Gastroesophageal sphincter (tissue), 3 donors: ENCODE results near the gene TSHB.

Experiments used
- EP300 ChIP-seq: sonication (generic); formaldehyde crosslinking; IDR thresholded peaks from one replicate; pipeline ENCODE4 v1.6.1; 2017; ENCODE audit warnings: antibody characterized with exemption, mild to moderate bottlenecking
- TF ChIP-seq, protein P1 (sequence below), 4 experiments: fragments of 200-600 bp in 2 of 4; fragments of 450-650 bp in 2 of 4; sonication (generic) in 1 of 4; IDR thresholded peaks; one replicate each; pipeline ENCODE4 v1.5.1; 2017 to 2019; ENCODE audit warnings: antibody characterized with exemption in 4 of 4, mild to moderate bottlenecking in 2 of 4, moderate library complexity in 2 of 4

DNA sequence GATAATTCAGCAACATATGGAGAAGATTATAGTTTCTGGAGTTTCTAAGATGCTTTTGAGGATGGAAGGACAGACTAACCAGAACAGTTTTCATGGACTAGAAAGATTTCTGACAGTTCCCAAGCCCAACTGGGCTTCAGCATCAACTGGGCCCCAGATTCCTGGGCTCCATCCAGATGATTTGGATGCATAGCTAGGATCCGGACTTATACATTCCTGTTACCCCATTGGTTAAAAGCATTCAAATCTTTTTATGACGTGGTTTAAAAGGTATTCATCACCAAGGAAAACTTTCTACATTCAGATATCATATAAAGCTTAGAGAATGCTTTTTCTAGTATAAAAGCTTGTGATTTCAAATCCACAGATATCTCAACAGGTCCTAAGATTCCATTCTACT lies 29.7 kb downstream of the TSHB start:
- TF ChIP-seq, protein P1, sequence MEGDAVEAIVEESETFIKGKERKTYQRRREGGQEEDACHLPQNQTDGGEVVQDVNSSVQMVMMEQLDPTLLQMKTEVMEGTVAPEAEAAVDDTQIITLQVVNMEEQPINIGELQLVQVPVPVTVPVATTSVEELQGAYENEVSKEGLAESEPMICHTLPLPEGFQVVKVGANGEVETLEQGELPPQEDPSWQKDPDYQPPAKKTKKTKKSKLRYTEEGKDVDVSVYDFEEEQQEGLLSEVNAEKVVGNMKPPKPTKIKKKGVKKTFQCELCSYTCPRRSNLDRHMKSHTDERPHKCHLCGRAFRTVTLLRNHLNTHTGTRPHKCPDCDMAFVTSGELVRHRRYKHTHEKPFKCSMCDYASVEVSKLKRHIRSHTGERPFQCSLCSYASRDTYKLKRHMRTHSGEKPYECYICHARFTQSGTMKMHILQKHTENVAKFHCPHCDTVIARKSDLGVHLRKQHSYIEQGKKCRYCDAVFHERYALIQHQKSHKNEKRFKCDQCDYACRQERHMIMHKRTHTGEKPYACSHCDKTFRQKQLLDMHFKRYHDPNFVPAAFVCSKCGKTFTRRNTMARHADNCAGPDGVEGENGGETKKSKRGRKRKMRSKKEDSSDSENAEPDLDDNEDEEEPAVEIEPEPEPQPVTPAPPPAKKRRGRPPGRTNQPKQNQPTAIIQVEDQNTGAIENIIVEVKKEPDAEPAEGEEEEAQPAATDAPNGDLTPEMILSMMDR (IDR thresholded peaks at IDR 0.05) = no peak
- TF ChIP-seq EP300 = no peak
